ENCODE results near the gene ZBTB16. TPM values are rescaled to one million over a fixed set of nuclear protein-coding genes. Genes with fewer than 3 reads are reported as not detected.

Gene ZBTB16
- total RNA-seq, 4 donors from 2014 or later = 25.5 to 302 (median 151) TPM

- DNase-seq = no peak
- H3K4me1 ChIP-seq = peaks cover 7 to 18% of the 10 kb centered on the region in 2 donors
- TF ChIP-seq CTCF (IDR thresholded peaks at IDR 0.05) (no peak), POLR2A (IDR thresholded peaks at IDR 0.05) (no peak)
- peak overlapping the region; percentile 88 to 94 for H3K27ac ChIP-seq
- H3K36me3 ChIP-seq = no peaks in the 10 kb centered on the region
- intact Hi-C loops (cut with DNase I; ENCODE audit: low total_unique reads) = no loop called here
- no peaks in the 10 kb centered on the region for H3K9me3 ChIP-seq
- no peaks in the 10 kb centered on the region for H3K27me3 ChIP-seq
- no peak overlapping the region for H3K4me3 ChIP-seq
Observed at GRCh38 chr11:114202011-114202609, 142.6 kb downstream of the ZBTB16 start.

GRCh38 chr11:114207096-114207495 is 147.6 kb downstream of the ZBTB16 start:
- intact Hi-C loops (cut with DNase I; ENCODE audit: low total_unique reads) = no loop called here
- Histone ChIP-seq H3K27me3 (no peaks in the 10 kb centered on the region), H3K4me3 (no peak overlapping the region), H3K27ac (no peak overlapping the region), H3K9me3 (no peaks in the 10 kb centered on the region), H3K4me1 (no peaks in the 10 kb centered on the region), H3K36me3 (no peaks in the 10 kb centered on the region)
- TF ChIP-seq POLR2A (IDR thresholded peaks at IDR 0.05) (no peak), CTCF (IDR thresholded peaks at IDR 0.05) (no peak)
- DNase-seq = no peak

GRCh38 chr11:114208377-114208776 is 148.9 kb downstream of the ZBTB16 start:
- no peak for DNase-seq
- H3K27ac ChIP-seq = no peak overlapping the region
- H3K27me3 ChIP-seq = no peaks in the 10 kb centered on the region
- no peaks in the 10 kb centered on the region for H3K36me3 ChIP-seq
- no peaks in the 10 kb centered on the region for H3K9me3 ChIP-seq
- intact Hi-C loops (cut with DNase I; ENCODE audit: low total_unique reads) = no loop called here
- no peaks in the 10 kb centered on the region for H3K4me1 ChIP-seq
- H3K4me3 ChIP-seq = no peak overlapping the region
- TF ChIP-seq CTCF (IDR thresholded peaks at IDR 0.05) (no peak), POLR2A (IDR thresholded peaks at IDR 0.05) (no peak)

GRCh38 chr11:114209343-114209742 is 149.8 kb downstream of the ZBTB16 start:
- Histone ChIP-seq H3K27me3 (no peaks in the 10 kb centered on the region), H3K9me3 (no peaks in the 10 kb centered on the region), H3K4me3 (no peak overlapping the region), H3K36me3 (no peaks in the 10 kb centered on the region), H3K4me1 (no peaks in the 10 kb centered on the region), H3K27ac (no peak overlapping the region)
- intact Hi-C loops (cut with DNase I; ENCODE audit: low total_unique reads) = no loop called here
- DNase-seq = no peak
- TF ChIP-seq CTCF (IDR thresholded peaks at IDR 0.05) = no peak
- no peak for TF ChIP-seq POLR2A (IDR thresholded peaks at IDR 0.05)

- H3K36me3 ChIP-seq = no peaks in the 10 kb centered on the region
- H3K4me1 ChIP-seq = no peaks in the 10 kb centered on the region
- no peak overlapping the region for H3K27ac ChIP-seq
- no peaks in the 10 kb centered on the region for H3K27me3 ChIP-seq
- no peak for DNase-seq
- H3K9me3 ChIP-seq = no peaks in the 10 kb centered on the region
- TF ChIP-seq POLR2A (IDR thresholded peaks at IDR 0.05) = no peak
- no peak for TF ChIP-seq CTCF (IDR thresholded peaks at IDR 0.05)
- intact Hi-C loops (cut with DNase I; ENCODE audit: low total_unique reads) = no loop called here
- no peak overlapping the region for H3K4me3 ChIP-seq
Observed at GRCh38 chr11:114209904-114210303, 150.4 kb downstream of the ZBTB16 start.

Measured in uterus (tissue), 4 donors.